Measurements from ENCODE around the gene TRIM42. TPM values are rescaled to one million over a fixed set of nuclear protein-coding genes. Genes with fewer than 3 reads are reported as not detected.

The TRIM42 gene
- total and polyA plus RNA-seq, 7 donors = not detected

DNA sequence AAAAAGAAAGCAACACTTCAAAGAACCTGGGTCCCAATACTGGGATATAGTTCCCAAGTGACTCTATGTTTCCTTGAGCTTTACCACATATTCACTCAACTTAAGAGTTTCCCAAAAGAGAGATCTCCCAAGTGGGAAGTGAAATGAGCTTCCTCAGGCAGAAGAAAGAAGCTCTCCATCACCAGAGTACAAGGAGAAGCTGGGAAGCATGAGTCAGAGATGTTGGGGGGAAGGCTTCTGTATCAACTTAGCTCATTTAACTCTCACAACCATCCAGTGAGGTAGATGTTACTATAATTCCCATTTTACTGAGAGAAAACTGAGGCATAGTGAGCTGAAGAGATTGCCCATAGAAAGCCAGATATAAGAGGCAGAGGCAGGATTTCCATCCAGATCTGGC is 47.0 kb upstream of the TRIM42 start:
- TF ChIP-seq, protein P1, sequence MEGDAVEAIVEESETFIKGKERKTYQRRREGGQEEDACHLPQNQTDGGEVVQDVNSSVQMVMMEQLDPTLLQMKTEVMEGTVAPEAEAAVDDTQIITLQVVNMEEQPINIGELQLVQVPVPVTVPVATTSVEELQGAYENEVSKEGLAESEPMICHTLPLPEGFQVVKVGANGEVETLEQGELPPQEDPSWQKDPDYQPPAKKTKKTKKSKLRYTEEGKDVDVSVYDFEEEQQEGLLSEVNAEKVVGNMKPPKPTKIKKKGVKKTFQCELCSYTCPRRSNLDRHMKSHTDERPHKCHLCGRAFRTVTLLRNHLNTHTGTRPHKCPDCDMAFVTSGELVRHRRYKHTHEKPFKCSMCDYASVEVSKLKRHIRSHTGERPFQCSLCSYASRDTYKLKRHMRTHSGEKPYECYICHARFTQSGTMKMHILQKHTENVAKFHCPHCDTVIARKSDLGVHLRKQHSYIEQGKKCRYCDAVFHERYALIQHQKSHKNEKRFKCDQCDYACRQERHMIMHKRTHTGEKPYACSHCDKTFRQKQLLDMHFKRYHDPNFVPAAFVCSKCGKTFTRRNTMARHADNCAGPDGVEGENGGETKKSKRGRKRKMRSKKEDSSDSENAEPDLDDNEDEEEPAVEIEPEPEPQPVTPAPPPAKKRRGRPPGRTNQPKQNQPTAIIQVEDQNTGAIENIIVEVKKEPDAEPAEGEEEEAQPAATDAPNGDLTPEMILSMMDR (IDR thresholded peaks at IDR 0.05) = no peak
- TF ChIP-seq POLR2AphosphoS5 (IDR thresholded peaks at IDR 0.05) (no peak), EP300 (IDR thresholded peaks at IDR 0.05) (no peak), POLR2A (IDR thresholded peaks at IDR 0.05) (no peak)
- Histone ChIP-seq H3K27me3 (no peaks in the 10 kb centered on the region), H3K9me3 (no peaks in the 10 kb centered on the region)

DNA sequence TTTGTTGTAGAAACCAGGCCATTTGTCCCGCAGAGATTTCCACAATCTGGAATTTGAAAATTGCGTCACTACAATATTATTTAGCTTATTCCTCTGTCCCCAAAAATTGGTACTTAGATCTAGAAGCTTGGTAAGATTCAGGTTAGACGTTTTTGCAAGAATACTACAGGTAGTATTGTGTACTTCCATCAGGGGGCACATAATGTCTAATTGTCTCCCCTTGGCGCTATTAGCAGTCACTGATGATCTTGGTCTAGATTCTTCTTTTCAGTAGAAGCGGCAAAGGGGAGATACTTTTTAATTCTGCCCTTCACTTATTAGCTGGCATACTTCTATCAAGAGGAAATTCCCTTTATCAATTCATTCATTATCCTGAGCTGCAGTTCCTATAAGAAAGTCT is 42.6 kb upstream of the TRIM42 start:
- H3K4me3 ChIP-seq = no peak overlapping the region
- DNase-seq = no peak
- no peaks in the 10 kb centered on the region for H3K27me3 ChIP-seq
- TF ChIP-seq EP300 (IDR thresholded peaks at IDR 0.05) (no peak), POLR2AphosphoS5 (IDR thresholded peaks at IDR 0.05) (no peak), POLR2A (IDR thresholded peaks at IDR 0.05) (no peak)
- TF ChIP-seq, protein P1 (IDR thresholded peaks at IDR 0.05) = no peak
- no peaks in the 10 kb centered on the region for H3K36me3 ChIP-seq
- intact Hi-C loops (cut with DNase I) = no loop called here
- no peaks in the 10 kb centered on the region for H3K9me3 ChIP-seq
- WGBS, 2 donors = 75 to 76% methylated on average over 5 of the region's 5 CpGs
- H3K4me1 ChIP-seq = no peaks in the 10 kb centered on the region
- H3K27ac ChIP-seq = no peak overlapping the region

More for the DNA sequence above, 47.0 kb upstream of the TRIM42 start:
- no peaks in the 10 kb centered on the region for H3K4me1 ChIP-seq
- no peak for DNase-seq
- no peaks in the 10 kb centered on the region for H3K36me3 ChIP-seq
- no peak overlapping the region for H3K4me3 ChIP-seq
- no peak overlapping the region for H3K27ac ChIP-seq
- intact Hi-C loops (cut with DNase I) = no loop called here

DNA sequence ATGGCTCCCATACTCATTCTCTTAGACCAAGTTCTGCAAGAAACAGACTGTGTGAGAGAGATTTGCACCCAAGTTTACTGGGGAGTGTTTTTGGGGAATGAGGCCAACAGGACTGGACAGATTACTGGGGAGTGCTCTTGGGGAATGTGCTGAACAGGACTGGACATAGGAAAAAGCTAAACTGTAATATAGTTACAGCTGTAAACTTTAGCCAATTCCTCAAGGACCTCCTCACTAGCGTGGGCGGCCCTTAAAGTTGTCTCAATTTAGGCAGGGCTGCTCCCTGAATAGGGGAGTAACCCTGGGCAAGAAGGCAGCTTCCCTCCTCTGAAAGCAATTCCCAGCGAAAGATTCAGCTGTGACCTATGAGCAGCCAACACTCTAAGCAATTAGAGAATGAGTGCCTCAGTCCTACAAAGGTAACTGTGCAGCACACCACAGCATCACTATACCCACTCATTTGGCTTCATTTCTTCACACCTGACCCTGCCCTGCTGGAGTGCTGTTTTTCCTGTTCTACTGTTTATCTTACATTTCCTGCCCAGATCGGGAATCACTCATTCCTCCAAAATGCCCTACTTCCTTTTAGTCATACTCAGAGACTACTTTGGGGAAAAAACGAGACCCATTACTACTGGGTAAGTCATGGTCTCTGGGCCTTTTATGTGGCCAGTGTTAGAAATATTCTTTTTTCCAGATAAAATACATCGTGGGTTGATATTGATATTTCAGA is 41.3 kb upstream of the TRIM42 start:
- intact Hi-C loops (cut with DNase I) = no loop called here

DNA sequence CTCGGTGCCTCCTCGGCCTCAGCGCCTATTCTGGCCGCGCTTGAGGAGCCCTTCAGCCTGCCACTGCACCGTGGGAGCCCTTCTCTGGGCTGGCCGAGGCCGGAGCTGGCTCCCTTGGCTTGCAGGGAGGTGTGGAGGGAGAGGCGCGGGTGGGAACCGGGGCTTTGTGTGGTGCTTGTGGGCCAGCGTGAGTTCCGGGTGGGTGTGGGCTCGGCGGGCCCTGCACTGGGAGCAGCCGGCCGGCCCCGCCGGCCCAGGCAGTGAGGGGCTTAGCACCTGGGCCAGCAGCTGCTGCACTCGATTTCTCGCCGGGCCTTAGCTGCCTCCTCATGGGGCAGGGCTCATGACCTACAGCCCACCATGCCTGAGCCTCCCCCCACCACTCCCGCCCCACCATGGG is 26.6 kb upstream of the TRIM42 start:
- WGBS, 2 donors = 92 to 95% methylated on average over 23 of the region's 23 CpGs
- Histone ChIP-seq H3K4me1 (no peaks in the 10 kb centered on the region), H3K4me3 (no peak overlapping the region), H3K9me3 (peaks cover 0 to 2% (median 0%) of the 10 kb centered on the region in 4 donors), H3K36me3 (no peaks in the 10 kb centered on the region), H3K27ac (no peak overlapping the region), H3K27me3 (no peaks in the 10 kb centered on the region)
- TF ChIP-seq, protein P1 (IDR thresholded peaks at IDR 0.05) = no peak
- TF ChIP-seq POLR2A (IDR thresholded peaks at IDR 0.05) = no peak
- no peak for TF ChIP-seq POLR2AphosphoS5 (IDR thresholded peaks at IDR 0.05)
- TF ChIP-seq EP300 (IDR thresholded peaks at IDR 0.05) = no peak
- intact Hi-C loops (cut with DNase I) = no loop called here
- no peak for DNase-seq

More for the DNA sequence above, 41.3 kb upstream of the TRIM42 start:
- no peaks in the 10 kb centered on the region for H3K9me3 ChIP-seq
- no peak for DNase-seq
- H3K27me3 ChIP-seq = no peaks in the 10 kb centered on the region
- WGBS, 2 donors = 59 to 60% methylated on average over 6 of the region's 6 CpGs
- H3K27ac ChIP-seq = no peak overlapping the region
- TF ChIP-seq, protein P1 (IDR thresholded peaks at IDR 0.05) = no peak
- TF ChIP-seq EP300 (IDR thresholded peaks at IDR 0.05) (no peak), POLR2A (IDR thresholded peaks at IDR 0.05) (no peak)
- no peaks in the 10 kb centered on the region for H3K36me3 ChIP-seq
- no peaks in the 10 kb centered on the region for H3K4me1 ChIP-seq
- no peak overlapping the region for H3K4me3 ChIP-seq

DNA sequence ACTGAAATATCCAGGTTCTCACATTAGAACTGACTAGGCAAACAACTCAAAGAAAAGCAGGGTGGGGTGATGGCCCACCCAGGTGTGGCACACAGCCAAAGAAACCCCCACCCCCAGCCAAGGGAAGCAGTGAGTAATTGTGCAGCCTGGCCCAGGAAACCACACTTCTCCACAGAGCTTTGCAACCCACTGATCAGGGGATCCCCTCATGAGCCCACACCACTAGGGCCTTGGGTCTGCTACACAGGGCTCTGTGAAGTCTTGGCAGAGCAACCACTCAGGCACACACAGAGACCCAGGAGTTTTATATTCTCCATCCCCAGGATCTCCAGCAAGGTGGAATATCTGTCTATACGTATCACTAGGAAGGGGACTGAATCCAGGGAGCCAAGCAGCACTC is 22.2 kb upstream of the TRIM42 start:
- intact Hi-C loops (cut with DNase I) = no loop called here

More for the DNA sequence above, 22.2 kb upstream of the TRIM42 start:
- WGBS, 2 donors = 83 to 95% methylated on average over 1 of the region's 1 CpG
- Histone ChIP-seq H3K36me3 (no peaks in the 10 kb centered on the region), H3K4me3 (no peak overlapping the region), H3K4me1 (no peaks in the 10 kb centered on the region), H3K27ac (no peak overlapping the region), H3K27me3 (no peaks in the 10 kb centered on the region), H3K9me3 (peaks cover 0 to 4% (median under 1%) of the 10 kb centered on the region in 4 donors)
- no peak for DNase-seq
- no peak for TF ChIP-seq EP300 (IDR thresholded peaks at IDR 0.05)
- no peak for TF ChIP-seq POLR2AphosphoS5 (IDR thresholded peaks at IDR 0.05)
- TF ChIP-seq, protein P1 (IDR thresholded peaks at IDR 0.05) = no peak
- no peak for TF ChIP-seq POLR2A (IDR thresholded peaks at IDR 0.05)

Measured in sigmoid colon (tissue), 7 donors.